GM03348 (cell line): ENCODE data around the gene DDIT4.

Experiments used
- DNase-seq: peaks from one replicate; pipeline ENCODE4 v3.0.0; 2012; ENCODE audit warnings: low spot score

The DDIT4 gene

DNA sequence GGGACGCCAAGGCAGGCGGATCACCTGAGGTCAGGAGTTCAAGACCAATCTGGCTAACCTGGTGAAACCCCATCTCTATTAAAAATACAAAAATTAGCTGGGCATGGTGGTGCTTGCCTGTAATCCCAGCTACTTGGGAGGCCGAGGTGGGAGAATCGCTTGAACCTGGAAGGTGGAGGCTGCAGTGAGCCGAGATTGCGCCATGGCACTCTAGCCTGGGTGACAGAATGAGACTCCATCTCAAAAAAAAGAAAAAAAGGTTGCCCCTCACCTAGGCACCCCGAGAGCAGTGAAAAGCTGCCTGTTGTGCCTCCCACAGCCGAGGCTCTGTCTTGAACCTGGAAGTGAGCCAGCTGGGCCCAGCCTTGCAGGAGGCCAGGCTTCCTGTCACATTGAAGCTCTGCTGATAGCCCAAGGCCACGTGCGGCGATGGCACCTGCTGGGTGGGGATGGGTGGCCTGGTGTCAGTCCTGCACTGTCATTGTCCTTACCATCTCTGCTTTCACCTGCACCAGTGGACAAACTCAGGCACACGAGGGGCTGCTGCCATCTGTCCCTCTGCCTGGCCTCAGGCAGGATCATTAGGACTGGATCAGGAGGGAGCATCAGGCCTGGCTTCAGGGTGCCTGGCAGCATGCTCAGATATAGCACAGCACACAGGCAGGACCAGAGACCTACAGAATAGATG, 43.2 kb downstream of the DDIT4 start:
- DNase-seq = no peak

DNA sequence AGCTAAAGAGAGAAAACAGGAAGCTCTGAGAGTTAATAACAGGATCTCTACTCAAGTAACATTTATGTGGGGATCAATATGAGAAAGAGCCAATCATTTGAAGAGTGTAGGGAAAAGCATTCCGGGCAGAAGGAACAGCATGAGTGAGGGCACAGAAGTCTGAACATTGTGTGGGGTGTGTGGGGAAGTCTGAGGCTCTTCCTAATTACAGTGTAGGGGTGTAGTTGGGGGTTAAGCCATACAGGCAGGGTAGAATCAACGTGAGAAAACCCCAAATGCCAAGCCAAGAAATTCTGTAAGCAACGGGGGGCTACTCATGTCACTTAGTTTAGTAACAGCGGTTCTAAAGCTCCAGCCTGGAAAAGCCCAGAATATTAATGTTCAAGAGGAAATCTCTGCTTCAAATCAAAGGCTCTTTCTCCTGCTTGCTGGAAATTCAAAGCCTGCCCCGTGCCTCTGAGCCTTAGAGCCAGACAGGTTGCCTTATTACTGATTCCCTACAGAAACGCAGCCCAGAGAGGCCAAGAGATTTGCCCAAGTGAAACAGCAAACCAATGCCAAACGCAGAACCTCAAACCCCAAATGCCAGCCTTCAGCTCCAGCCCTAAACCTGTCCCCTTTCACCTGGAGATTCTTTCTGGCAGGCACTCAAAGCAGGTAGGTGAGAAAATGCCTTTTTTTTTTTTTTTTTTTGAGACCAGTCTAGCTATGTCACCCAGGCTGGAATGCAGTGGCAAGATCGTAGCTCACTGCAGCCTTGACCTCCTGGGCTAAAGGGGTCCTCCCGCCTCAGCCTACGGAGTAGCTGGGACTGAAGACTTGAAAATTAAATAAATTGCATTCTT, 44.9 kb downstream of the DDIT4 start:
- DNase-seq = no peak

DNA sequence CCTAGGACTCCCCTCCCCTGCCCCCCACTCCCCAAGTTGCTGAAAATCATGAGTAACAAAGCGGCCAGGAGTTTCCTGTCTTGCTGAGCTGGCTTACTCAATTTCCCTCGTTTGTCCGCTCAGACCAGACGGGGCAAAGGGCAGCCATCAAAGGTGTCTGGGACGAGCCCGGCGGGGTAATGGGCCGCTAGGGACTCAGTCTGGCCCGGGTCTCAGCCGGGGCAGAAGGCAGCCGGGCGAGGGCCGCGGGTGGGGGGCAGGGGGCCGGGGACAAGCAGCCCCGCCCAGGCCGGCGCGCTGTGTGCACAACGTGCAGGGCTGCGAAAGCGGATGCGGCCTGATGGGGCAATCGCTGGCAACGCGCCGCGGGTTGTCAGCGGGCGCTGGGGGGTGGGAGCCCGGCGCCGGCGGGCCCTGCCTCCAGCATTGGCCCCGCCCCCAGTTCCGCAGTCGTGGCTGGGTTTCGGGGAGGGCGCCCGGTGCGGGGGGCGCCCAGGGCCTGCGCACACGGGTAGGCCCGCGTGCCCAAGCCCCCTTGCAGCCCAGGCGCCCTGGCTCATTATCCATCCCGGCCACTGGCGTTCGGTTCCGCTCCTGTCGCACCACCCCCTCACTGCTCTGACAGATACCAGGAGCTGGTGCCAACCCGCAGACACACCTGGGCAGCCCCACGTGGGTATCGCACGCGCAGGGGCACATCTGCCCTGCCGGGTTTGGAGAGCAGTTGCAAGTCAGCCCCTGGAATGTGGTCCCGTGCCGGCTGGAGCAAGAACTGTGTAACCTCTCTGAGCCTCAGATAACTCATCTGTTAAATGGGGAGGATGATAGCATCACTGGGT, 45.9 kb downstream of the DDIT4 start:
- peak; percentile 96 for DNase-seq

DNA sequence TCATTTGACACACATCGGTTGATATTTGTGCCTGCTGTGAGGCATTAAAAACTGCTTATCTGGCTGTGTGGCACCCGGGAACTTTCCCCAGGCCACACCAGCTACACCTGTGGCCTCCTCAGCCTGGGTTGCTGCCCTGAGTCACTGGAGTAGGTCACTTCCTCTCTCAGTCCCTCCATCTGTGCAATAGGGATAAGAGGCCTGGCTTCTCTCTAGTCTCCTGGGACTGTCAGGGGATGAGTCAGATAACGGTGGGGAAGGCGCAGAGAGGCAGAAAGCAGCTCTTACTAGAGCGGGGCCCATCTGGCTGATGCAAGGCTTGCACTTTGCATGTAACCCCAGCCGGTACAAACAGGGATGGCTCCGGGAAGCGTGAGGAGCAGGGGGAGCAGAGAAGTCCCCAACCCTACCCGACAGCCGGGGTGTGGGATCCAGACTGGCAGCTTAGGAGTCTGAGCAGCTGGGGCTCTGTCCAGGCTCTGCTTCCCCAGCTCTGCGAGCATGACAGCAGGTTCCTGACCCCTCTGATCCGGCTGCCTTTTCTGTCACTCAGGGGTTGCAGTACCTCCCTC, 47.0 kb downstream of the DDIT4 start:
- DNase-seq = peak; percentile 95

DNA sequence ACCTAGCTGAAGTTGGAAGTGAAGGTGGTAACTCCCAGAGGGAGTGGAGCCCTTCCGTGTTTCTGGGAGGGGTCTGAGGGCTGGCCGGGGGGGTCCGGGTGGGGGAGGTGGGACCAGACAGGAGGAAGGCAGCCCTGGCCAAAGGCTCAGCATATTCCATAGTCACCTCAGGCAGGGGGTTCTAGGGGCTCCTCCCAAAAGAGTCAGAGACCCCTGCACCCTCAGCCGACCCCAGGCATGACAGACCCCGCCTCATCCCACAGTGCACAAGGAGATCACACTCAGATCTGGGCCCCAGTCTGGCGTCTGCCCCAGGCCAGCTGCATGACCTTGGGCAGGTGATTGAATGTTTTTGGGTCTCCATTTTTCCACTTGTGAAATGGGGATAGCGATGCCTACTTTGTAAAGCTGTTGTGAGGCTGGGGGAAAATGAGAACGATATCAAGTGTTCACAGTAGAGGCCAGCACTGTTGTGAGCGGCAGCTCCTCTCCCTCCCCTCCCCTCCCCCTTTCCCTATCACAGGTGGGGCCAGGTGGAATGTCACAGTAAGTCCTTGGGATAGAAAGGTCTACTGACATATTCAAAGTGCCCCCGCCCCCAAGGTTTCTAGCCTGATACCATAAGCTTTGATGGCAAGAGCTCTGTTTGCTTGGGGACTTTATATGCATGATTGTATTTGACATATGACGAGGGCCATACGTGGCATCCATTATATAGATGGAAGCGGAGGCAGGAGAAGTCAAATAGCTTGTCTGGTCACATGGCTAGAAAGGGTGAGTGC, 47.7 kb downstream of the DDIT4 start:
- no peak for DNase-seq

DNA sequence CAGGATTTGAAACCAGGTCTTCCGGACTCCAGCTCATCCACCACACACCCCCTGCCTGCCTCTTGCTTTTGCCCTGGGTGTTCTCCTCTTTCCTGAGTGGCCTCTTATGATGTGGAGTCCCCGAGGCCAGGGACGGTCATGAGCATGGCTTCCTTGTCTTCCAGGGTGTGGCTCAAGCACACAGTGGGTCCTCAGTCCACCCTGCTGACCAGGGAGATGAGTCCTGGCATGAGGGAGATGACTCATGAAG, 48.2 kb downstream of the DDIT4 start:
- DNase-seq = no peak

DNA sequence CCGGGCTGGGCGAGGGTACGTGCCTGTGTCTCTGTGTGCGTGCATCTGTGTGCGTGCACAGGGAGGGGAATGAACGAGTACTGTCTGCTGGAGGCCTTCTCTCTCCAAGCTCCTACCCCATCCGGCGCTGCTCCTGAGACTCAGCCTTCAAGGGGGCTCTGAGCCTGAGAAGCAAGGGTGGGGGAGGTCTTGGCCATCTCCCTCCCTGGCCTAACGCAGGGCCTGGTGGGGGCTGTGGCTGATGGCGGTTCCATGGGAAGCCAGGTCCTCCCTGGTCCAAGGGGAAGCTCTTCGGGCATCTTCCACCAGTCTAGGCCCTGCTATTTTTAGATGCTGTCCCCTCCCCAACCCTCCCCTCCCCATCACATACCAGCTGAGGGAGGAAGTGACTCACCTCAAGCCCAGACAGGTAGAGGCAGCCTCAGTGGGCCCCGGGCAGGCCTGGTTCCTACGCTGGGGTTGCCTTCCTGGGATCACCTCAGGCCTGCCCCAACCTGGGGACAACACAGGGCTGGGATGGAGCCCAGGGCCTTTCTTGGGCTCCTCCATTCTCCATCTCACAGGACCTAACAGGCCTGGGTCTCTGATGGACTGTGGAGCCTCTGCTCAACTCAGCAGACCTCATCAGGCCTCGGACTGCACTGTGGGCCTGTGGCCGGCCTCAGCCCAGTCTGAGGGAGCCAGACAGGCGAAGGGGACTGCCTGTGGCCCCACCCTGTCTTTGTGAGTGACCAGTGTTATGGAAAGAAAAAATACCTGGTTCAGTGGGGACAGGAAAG, 48.7 kb downstream of the DDIT4 start:
- no peak for DNase-seq

DNA sequence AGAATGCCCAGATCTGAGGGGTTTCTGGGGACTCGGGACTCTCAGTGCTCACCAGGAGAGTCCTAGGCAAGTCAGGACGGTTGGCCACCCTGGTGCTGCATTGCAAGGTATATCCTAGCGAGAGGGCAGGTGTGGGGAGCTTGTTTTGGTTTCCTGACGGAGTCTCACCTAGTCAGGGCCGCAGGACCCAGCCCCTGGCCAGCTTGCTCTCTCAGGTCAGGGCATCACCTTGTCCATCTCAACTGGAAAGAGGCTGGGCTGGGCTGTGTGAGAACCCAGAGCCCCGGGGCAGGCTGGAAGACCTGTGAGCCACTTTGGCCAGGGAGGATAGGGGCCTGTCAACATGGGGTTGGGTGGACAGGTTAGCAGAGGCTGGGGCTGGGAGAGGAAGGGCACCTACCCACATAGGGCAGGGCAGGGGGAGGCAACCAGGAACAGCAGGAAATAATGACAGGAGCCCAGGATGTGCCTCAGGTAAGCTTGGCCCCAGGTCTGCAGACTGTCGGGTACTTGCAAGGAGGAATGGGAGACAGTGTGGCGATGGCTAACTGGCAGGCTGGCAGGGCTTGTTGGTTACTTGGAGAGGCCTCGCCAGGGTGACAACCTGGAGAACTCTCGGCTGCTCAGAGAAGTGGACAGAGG, 49.5 kb downstream of the DDIT4 start:
- DNase-seq = no peak

DNA sequence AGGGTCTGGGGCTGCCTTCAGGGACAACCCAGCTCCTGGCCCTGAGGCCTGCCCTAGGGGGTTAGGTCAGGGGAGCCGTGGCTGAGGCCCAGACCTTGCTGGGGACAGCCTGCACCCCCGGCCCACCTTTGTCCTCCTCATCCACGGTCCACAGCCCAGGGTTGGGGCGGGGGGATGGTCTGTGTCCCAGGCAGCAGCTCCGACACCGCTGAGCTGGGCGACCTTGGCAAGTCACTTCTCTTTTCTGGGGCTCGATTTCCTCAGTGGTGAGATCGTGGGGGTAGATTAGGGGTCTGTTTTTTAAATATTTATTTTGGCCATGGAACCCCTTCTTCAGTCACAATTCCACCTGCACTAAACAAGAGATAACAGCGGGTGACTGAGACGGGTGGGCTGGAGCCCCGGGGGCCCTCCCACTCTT, 50.1 kb downstream of the DDIT4 start:
- no peak for DNase-seq
